Central memory CD8-positive, alpha-beta T cell (primary cell): ENCODE data around the gene NUP35.

ENCODE experiments used
- ATAC-seq: fragments of 150-1000 bp; cut with Tn5 transposase; replicated peaks from 2 replicates; pipeline ENCODE4 v1.10.0; 2022; ENCODE audit warnings: mild to moderate bottlenecking, moderate FRiP score, moderate number of reproducible peaks; ENCODE audit not compliant: poor library complexity, severe bottlenecking; ENCODE audit errors: extremely low read depth
- DNase-seq, 2 donors: peaks; one replicate each; pipeline ENCODE4 v3.0.0; 2021; ENCODE audit warnings: low spot score in 2 of 2
- H3K27ac Mint-ChIP-seq: one replicate; pipeline ENCODE4 v1.8.0; 2022; ENCODE audit warnings: low read depth, mild to moderate bottlenecking, moderate library complexity, mixed read lengths
- H3K27me3 Mint-ChIP-seq: one replicate; pipeline ENCODE4 v1.8.0; 2022; ENCODE audit warnings: mixed read lengths
- H3K36me3 Mint-ChIP-seq: one replicate; pipeline ENCODE4 v1.8.0; 2022; ENCODE audit warnings: mild to moderate bottlenecking, moderate library complexity, mixed read lengths; ENCODE audit not compliant: insufficient read depth
- H3K4me1 Mint-ChIP-seq: one replicate; pipeline ENCODE4 v1.8.0; 2022; ENCODE audit warnings: mixed read lengths
- H3K4me3 Mint-ChIP-seq: one replicate; pipeline ENCODE4 v1.8.0; 2022; ENCODE audit warnings: mild to moderate bottlenecking, moderate library complexity, mixed read lengths
- H3K9me3 Mint-ChIP-seq: one replicate; pipeline ENCODE4 v1.8.0; 2022; ENCODE audit warnings: mixed read lengths

The NUP35 gene

DNA sequence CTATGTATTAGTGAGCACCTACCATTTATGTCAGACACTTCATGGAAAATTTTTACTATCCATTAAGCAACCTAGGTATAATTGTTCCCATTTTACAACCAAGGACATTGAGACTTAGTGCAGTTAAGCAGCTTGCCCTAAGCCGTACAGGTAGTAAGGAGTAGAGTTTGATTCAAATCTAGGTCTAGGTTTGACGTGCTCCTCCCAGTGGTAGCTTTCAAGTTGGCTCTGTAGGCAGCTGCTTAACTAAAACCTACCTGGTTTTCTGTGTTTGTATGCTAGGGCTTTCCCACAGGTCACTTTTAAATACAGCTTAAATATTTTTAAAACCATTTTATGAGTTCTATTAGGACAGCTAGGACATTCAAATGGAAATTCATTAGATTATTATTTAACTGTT, 69.7 kb downstream of the NUP35 start:
- H3K4me3 Mint-ChIP-seq: no peak overlapping the region
- H3K4me1 Mint-ChIP-seq: no peaks in the 10 kb centered on the region
- peaks cover 9% of the 10 kb centered on the region for H3K36me3 Mint-ChIP-seq

DNA sequence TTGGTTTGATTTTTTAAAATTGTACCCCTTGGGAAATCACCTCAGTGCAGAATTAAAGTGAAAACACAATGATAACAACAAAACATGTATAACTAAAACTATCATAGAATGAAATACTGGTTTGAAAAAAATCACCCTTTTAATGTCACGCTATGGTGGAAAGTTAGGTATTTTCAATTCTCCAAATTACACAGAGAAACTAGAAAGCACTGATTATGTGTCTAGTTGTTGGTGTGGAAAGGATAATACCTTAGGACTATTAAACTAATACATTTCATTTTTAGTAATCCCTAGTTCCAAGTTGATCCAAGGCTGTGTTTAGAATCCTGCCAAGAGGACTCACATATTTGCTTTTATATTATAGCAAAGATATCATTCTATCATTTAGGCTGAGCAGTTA, 71.2 kb downstream of the NUP35 start:
- ATAC-seq: no peak
- Mint-ChIP-seq H3K36me3 (peaks cover 6% of the 10 kb centered on the region), H3K27ac (no peak overlapping the region), H3K27me3 (no peaks in the 10 kb centered on the region), H3K9me3 (no peaks in the 10 kb centered on the region), H3K4me1 (no peaks in the 10 kb centered on the region), H3K4me3 (no peak overlapping the region)
- DNase-seq: no peak

More for the DNA sequence above, 69.7 kb downstream of the NUP35 start:
- DNase-seq (no peak), ATAC-seq (no peak)
- H3K27me3 Mint-ChIP-seq: no peaks in the 10 kb centered on the region
- no peaks in the 10 kb centered on the region for H3K9me3 Mint-ChIP-seq
- H3K27ac Mint-ChIP-seq: no peak overlapping the region

DNA sequence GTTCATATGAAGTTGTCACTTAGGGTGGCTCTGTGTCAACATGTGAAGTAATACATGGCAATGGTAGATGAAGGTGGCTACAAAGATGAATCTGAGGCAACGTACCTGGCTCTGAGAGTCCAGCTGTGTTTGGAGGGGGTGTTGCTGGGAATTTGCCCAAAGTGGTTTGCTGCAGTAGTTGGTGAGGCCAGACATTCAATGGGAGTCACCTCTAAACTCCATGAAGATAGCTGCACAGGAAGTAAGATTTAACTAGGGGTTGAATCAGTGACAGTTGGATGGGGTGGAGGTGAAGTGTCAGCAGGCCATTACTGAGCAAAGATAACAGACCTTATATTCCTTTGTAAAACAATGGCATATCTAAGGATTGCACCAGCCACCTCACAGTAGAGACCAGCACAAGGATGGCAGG, 71.8 kb downstream of the NUP35 start:
- H3K27ac Mint-ChIP-seq: no peak overlapping the region
- no peaks in the 10 kb centered on the region for H3K27me3 Mint-ChIP-seq

DNA sequence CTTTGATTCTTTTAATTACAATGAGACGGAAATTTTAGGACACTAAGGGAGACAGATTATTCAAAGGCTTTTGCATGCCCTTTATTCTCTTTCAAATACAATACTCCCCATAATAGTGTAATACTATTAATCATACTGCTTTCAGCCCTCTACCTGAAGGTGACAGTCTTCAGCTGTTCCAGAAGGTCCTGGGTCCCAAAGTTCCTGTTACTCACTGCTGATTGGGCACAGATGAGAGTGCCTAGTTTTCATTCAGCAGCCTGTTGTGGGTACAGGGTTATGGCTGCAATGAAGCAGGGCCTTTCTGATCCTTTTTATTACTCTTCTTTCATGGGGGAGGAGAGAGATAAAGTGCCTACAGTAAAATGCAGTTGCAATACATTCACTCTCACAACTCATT, 80.2 kb downstream of the NUP35 start:
- no peaks in the 10 kb centered on the region for H3K4me1 Mint-ChIP-seq
- peaks cover 5% of the 10 kb centered on the region for H3K36me3 Mint-ChIP-seq
- no peaks in the 10 kb centered on the region for H3K27me3 Mint-ChIP-seq
- H3K9me3 Mint-ChIP-seq: no peaks in the 10 kb centered on the region
- H3K27ac Mint-ChIP-seq: no peak overlapping the region
- no peak overlapping the region for H3K4me3 Mint-ChIP-seq
- DNase-seq: no peak
- no peak for ATAC-seq

More for the DNA sequence above, 71.8 kb downstream of the NUP35 start:
- no peak overlapping the region for H3K4me3 Mint-ChIP-seq
- H3K4me1 Mint-ChIP-seq: no peaks in the 10 kb centered on the region
- peaks cover 4% of the 10 kb centered on the region for H3K36me3 Mint-ChIP-seq
- no peaks in the 10 kb centered on the region for H3K9me3 Mint-ChIP-seq
- ATAC-seq (no peak), DNase-seq (no peak)

DNA sequence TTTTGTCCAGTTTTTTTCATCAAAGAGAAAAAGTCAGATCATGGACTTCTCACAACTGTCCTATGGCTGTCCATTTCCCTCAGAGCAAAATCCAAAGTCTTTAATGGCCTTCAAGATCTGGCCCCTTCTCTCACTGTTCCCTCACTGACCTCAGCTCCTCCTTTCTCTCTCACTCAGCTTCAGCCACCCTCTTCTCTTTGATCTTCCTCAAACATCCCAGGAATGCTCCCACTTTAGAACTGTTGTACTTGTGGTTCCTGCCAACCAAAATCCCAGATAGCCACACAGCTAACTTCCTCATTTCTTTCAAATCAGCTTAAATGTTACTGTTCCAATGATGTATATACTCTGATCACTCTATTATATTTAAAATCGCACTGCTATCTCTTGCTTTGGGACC, 82.9 kb downstream of the NUP35 start:
- H3K36me3 Mint-ChIP-seq: peaks cover 5% of the 10 kb centered on the region
- no peak overlapping the region for H3K4me3 Mint-ChIP-seq
- no peaks in the 10 kb centered on the region for H3K27me3 Mint-ChIP-seq
- no peaks in the 10 kb centered on the region for H3K4me1 Mint-ChIP-seq
- DNase-seq: no peak
- no peak overlapping the region for H3K27ac Mint-ChIP-seq
- H3K9me3 Mint-ChIP-seq: no peaks in the 10 kb centered on the region
- ATAC-seq: no peak

DNA sequence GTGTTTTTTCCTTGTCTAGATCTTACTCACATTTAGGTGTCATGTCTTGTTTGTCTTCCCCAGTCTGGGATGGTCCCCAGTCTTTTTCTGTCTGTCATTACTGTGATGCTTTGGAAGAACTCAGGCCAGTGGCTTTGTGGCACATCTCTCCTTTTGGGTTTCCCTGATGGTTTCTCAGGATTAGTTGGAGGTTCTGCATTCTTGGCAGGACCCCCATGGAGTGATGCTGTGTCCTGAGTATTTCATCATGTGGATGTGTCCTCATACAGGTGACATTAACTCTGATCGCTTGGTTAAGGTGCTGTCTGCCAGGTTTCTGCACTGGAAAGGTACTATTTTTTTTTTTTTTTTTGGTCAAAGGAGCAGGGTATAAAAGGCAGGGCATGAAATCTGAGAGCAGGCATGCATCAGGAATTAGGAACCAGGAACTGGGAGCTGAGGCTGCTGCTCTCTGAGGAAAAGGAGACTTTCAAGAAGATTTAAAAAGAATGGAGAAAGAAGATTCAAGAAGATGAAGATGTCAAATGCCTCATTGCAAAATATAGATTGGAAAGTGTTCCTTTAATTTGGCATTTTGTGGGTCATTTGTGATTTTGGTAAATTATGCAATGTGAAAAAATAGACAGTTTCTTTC, 85.3 kb downstream of the NUP35 start:
- H3K27ac Mint-ChIP-seq: no peak overlapping the region
- no peaks in the 10 kb centered on the region for H3K9me3 Mint-ChIP-seq
- H3K4me3 Mint-ChIP-seq: no peak overlapping the region
- H3K36me3 Mint-ChIP-seq: peaks cover 4% of the 10 kb centered on the region
- DNase-seq (no peak), ATAC-seq (no peak)
- H3K27me3 Mint-ChIP-seq: no peaks in the 10 kb centered on the region
- H3K4me1 Mint-ChIP-seq: no peaks in the 10 kb centered on the region
